Measurements from ENCODE around the gene GPC3.

GPC3 gene

GRCh38 chrX:133593531-133593930 is 391.9 kb downstream of the GPC3 start:
- no peak overlapping the region for H3K4me2 ChIP-seq (ENCODE audit: low read length)

DNA sequence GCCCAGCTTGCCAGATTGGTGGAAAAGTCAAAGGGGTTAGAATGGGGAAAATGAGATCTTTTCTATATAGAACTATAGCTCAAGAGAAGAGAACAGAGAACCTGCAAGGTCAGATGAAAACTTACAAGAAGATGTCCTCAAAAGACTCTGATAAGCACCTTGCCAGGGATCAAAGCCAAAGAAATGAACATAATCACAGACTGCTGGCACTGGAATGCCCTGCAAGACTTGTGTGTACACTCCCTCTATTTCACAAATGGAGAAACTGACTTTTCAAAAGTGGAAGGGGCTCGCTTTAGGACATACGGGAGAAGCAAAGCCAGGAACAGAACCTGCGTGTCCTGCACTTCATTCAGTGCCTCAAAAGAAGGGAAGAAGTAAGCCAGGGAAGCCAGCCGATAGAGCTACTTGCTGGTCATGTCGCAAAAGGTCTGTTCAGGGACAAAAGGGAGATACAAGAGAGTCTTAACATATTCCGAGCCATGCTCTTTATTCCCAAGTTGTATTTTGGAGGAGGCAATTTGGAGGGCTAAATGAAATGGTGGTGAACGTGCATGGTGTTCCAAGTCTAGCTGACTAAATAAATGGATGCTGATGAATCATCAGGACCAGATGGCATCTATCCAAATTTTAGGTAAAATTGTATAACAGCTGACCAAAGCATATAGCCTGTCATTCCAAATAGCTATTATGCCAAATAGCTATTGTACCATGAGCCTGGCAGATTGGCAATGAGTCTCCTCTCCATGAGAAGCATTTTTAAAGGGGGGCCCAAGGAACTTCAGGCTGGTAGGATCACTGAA is 394.5 kb downstream of the GPC3 start:
- H3K79me2 ChIP-seq (ENCODE audit: control insufficient read depth, insufficient read depth, low read length), result no peaks in the 10 kb centered on the region
- no peak overlapping the region for H3K4ac ChIP-seq (ENCODE audit: low read depth, low read length)
- no peak overlapping the region for H3K56ac ChIP-seq (ENCODE audit: low read length)
- no peak overlapping the region for H3K23ac ChIP-seq (ENCODE audit: low read length)
- no peak overlapping the region for H3K27ac ChIP-seq (ENCODE audit: low read depth, low read length)
- H3K18ac ChIP-seq (ENCODE audit: low read length), result no peak overlapping the region
- H3K4me2 ChIP-seq (ENCODE audit: low read length), result no peak overlapping the region
- H4K8ac ChIP-seq (ENCODE audit: low read depth, low read length), result no peak overlapping the region
- no CpG with 5 or more reads among the region's 7 CpGs for WGBS (ENCODE audit: extremely low coverage, insufficient coverage, low lambda C conversion rate)
- no peaks in the 10 kb centered on the region for H3K4me1 ChIP-seq (ENCODE audit: control insufficient read depth, low read depth, low read length)
- H2BK15ac ChIP-seq (replicated peaks; ENCODE audit: low read depth), result no peak overlapping the region
- H3K9ac ChIP-seq (ENCODE audit: low read length), result no peak overlapping the region
- H4K5ac ChIP-seq (ENCODE audit: low read length), result no peak overlapping the region
- H3K79me1 ChIP-seq (ENCODE audit: low read length), result no peaks in the 10 kb centered on the region
- no peak for DNase-seq
- no peak overlapping the region for H2BK5ac ChIP-seq (ENCODE audit: low read length)
- H3K36me3 ChIP-seq (ENCODE audit: control insufficient read depth, insufficient read depth, low read length), result no peaks in the 10 kb centered on the region
- H2BK120ac ChIP-seq (ENCODE audit: low read depth, low read length), result no peak overlapping the region
- no peaks in the 10 kb centered on the region for H3K27me3 ChIP-seq (ENCODE audit: insufficient read depth, low read length, poor library complexity)
- H2AK5ac ChIP-seq (ENCODE audit: low read length), result no peak overlapping the region
- no peak overlapping the region for H3K4me3 ChIP-seq (ENCODE audit: low read length)

More at GRCh38 chrX:133593531-133593930, 391.9 kb downstream of the GPC3 start:
- H3K36me3 ChIP-seq (ENCODE audit: control insufficient read depth, insufficient read depth, low read length), result no peaks in the 10 kb centered on the region
- H3K9ac ChIP-seq (ENCODE audit: low read length), result no peak overlapping the region
- WGBS (ENCODE audit: extremely low coverage, insufficient coverage, low lambda C conversion rate), result no CpG with 5 or more reads among the region's 5 CpGs
- no peak overlapping the region for H2AK5ac ChIP-seq (ENCODE audit: low read length)
- H3K27me3 ChIP-seq (ENCODE audit: insufficient read depth, low read length, poor library complexity), result no peaks in the 10 kb centered on the region
- H3K56ac ChIP-seq (ENCODE audit: low read length), result no peak overlapping the region
- H4K5ac ChIP-seq (ENCODE audit: low read length), result no peak overlapping the region
- H3K79me1 ChIP-seq (ENCODE audit: low read length), result no peaks in the 10 kb centered on the region
- H3K27ac ChIP-seq (ENCODE audit: low read depth, low read length), result no peak overlapping the region
- H2BK15ac ChIP-seq (replicated peaks; ENCODE audit: low read depth), result no peak overlapping the region
- no peaks in the 10 kb centered on the region for H3K79me2 ChIP-seq (ENCODE audit: control insufficient read depth, insufficient read depth, low read length)
- H3K4me1 ChIP-seq (ENCODE audit: control insufficient read depth, low read depth, low read length), result no peaks in the 10 kb centered on the region
- H2BK5ac ChIP-seq (ENCODE audit: low read length), result no peak overlapping the region
- H3K23ac ChIP-seq (ENCODE audit: low read length), result no peak overlapping the region
- H3K18ac ChIP-seq (ENCODE audit: low read length), result no peak overlapping the region
- H4K8ac ChIP-seq (ENCODE audit: low read depth, low read length), result no peak overlapping the region
- no peak overlapping the region for H3K4ac ChIP-seq (ENCODE audit: low read depth, low read length)
- peak; percentile 30 for DNase-seq
- no peak overlapping the region for H3K4me3 ChIP-seq (ENCODE audit: low read length)
- H2BK120ac ChIP-seq (ENCODE audit: low read depth, low read length), result no peak overlapping the region

- Histone ChIP-seq H3K79me2 (ENCODE audit: control insufficient read depth, insufficient read depth, low read length) (no peaks in the 10 kb centered on the region), H3K23ac (ENCODE audit: low read length) (no peak overlapping the region), H4K8ac (ENCODE audit: low read depth, low read length) (no peak overlapping the region), H2BK120ac (ENCODE audit: low read depth, low read length) (no peak overlapping the region), H3K18ac (ENCODE audit: low read length) (no peak overlapping the region), H3K56ac (ENCODE audit: low read length) (no peak overlapping the region), H2BK15ac (replicated peaks; ENCODE audit: low read depth) (no peak overlapping the region), H3K4me2 (ENCODE audit: low read length) (no peak overlapping the region), H3K27ac (ENCODE audit: low read depth, low read length) (no peak overlapping the region), H3K79me1 (ENCODE audit: low read length) (no peaks in the 10 kb centered on the region), H3K36me3 (ENCODE audit: control insufficient read depth, insufficient read depth, low read length) (no peaks in the 10 kb centered on the region), H3K27me3 (ENCODE audit: insufficient read depth, low read length, poor library complexity) (no peaks in the 10 kb centered on the region), H2BK5ac (ENCODE audit: low read length) (no peak overlapping the region), H4K5ac (ENCODE audit: low read length) (no peak overlapping the region), H3K4me3 (ENCODE audit: low read length) (no peak overlapping the region), H3K4me1 (ENCODE audit: control insufficient read depth, low read depth, low read length) (no peaks in the 10 kb centered on the region), H2AK5ac (ENCODE audit: low read length) (no peak overlapping the region), H3K4ac (ENCODE audit: low read depth, low read length) (no peak overlapping the region), H3K9ac (ENCODE audit: low read length) (no peak overlapping the region)
- no CpG with 5 or more reads among the region's 1 CpG for WGBS (ENCODE audit: extremely low coverage, insufficient coverage, low lambda C conversion rate)
- DNase-seq, result no peak
Observed at GRCh38 chrX:133588827-133589226, 396.6 kb downstream of the GPC3 start.

GRCh38 chrX:133587818-133588217 is 397.6 kb downstream of the GPC3 start:
- H3K79me2 ChIP-seq (ENCODE audit: control insufficient read depth, insufficient read depth, low read length), result no peaks in the 10 kb centered on the region
- H3K56ac ChIP-seq (ENCODE audit: low read length), result no peak overlapping the region
- H4K5ac ChIP-seq (ENCODE audit: low read length), result no peak overlapping the region
- no peak overlapping the region for H3K4me2 ChIP-seq (ENCODE audit: low read length)
- H2BK120ac ChIP-seq (ENCODE audit: low read depth, low read length), result no peak overlapping the region
- no peaks in the 10 kb centered on the region for H3K27me3 ChIP-seq (ENCODE audit: insufficient read depth, low read length, poor library complexity)
- no CpG with 5 or more reads among the region's 4 CpGs for WGBS (ENCODE audit: extremely low coverage, insufficient coverage, low lambda C conversion rate)
- H3K79me1 ChIP-seq (ENCODE audit: low read length), result no peaks in the 10 kb centered on the region
- no peak overlapping the region for H3K4me3 ChIP-seq (ENCODE audit: low read length)
- no peaks in the 10 kb centered on the region for H3K36me3 ChIP-seq (ENCODE audit: control insufficient read depth, insufficient read depth, low read length)
- H3K18ac ChIP-seq (ENCODE audit: low read length), result no peak overlapping the region
- no peak overlapping the region for H2AK5ac ChIP-seq (ENCODE audit: low read length)
- no peaks in the 10 kb centered on the region for H3K4me1 ChIP-seq (ENCODE audit: control insufficient read depth, low read depth, low read length)
- no peak overlapping the region for H2BK5ac ChIP-seq (ENCODE audit: low read length)
- H4K8ac ChIP-seq (ENCODE audit: low read depth, low read length), result no peak overlapping the region
- no peak overlapping the region for H3K27ac ChIP-seq (ENCODE audit: low read depth, low read length)
- H3K23ac ChIP-seq (ENCODE audit: low read length), result no peak overlapping the region
- H3K4ac ChIP-seq (ENCODE audit: low read depth, low read length), result no peak overlapping the region
- no peak overlapping the region for H3K9ac ChIP-seq (ENCODE audit: low read length)
- H2BK15ac ChIP-seq (replicated peaks; ENCODE audit: low read depth), result no peak overlapping the region
- no peak for DNase-seq

DNA sequence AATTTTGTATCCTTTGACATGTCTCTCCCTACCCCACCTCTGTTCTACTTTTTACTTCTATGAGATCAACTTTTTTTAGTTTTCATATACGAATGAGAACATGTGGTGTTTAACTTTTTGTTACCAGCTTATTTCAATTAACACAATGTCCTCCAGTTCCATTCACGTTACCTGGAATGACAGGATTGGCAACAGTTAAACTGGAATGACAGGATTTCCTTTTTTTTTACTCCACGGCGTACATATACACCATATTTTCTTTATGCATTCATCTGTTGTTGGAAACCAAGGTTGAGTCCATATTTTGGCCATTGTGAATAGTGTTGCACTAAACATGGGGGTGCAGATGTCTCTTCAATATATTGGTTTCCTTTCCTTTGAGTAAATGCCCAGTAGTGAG is 398.3 kb downstream of the GPC3 start:
- H2BK120ac ChIP-seq (ENCODE audit: low read depth, low read length), result no peak overlapping the region
- no peaks in the 10 kb centered on the region for H3K36me3 ChIP-seq (ENCODE audit: control insufficient read depth, insufficient read depth, low read length)
- H2BK15ac ChIP-seq (replicated peaks; ENCODE audit: low read depth), result no peak overlapping the region
- H3K79me1 ChIP-seq (ENCODE audit: low read length), result no peaks in the 10 kb centered on the region
- H3K4ac ChIP-seq (ENCODE audit: low read depth, low read length), result no peak overlapping the region
- H2AK5ac ChIP-seq (ENCODE audit: low read length), result no peak overlapping the region
- no peak overlapping the region for H2BK5ac ChIP-seq (ENCODE audit: low read length)
- no CpG with 5 or more reads among the region's 4 CpGs for WGBS (ENCODE audit: extremely low coverage, insufficient coverage, low lambda C conversion rate)
- H3K4me2 ChIP-seq (ENCODE audit: low read length), result no peak overlapping the region
- H3K4me3 ChIP-seq (ENCODE audit: low read length), result no peak overlapping the region
- H3K56ac ChIP-seq (ENCODE audit: low read length), result no peak overlapping the region
- H3K18ac ChIP-seq (ENCODE audit: low read length), result no peak overlapping the region
- H4K5ac ChIP-seq (ENCODE audit: low read length), result no peak overlapping the region
- no peak overlapping the region for H4K8ac ChIP-seq (ENCODE audit: low read depth, low read length)
- no peak overlapping the region for H3K9ac ChIP-seq (ENCODE audit: low read length)
- no peak overlapping the region for H3K23ac ChIP-seq (ENCODE audit: low read length)
- no peaks in the 10 kb centered on the region for H3K27me3 ChIP-seq (ENCODE audit: insufficient read depth, low read length, poor library complexity)
- no peaks in the 10 kb centered on the region for H3K79me2 ChIP-seq (ENCODE audit: control insufficient read depth, insufficient read depth, low read length)
- DNase-seq, result no peak
- H3K4me1 ChIP-seq (ENCODE audit: control insufficient read depth, low read depth, low read length), result no peaks in the 10 kb centered on the region
- no peak overlapping the region for H3K27ac ChIP-seq (ENCODE audit: low read depth, low read length)

DNA sequence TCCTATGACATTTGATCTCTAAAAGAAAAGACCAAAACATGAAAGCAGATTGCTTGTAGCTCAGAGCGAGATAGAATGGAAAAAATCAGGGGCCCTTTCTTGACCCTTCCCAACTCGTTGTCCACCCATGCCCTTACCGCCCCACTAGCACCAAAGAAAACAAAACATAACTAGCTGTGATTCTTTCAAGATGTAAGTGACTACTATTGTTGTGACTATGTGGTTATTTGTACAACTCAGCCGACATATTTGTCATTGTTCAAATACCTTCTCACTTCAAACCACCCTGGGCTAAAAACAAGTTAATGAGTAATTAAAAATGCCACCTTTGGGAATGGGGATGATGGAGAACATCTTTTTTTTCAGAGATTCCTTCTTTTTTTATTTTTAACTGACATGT is 399.0 kb downstream of the GPC3 start:
- Histone ChIP-seq H3K9ac (ENCODE audit: low read length) (no peak overlapping the region), H3K36me3 (ENCODE audit: control insufficient read depth, insufficient read depth, low read length) (no peaks in the 10 kb centered on the region), H3K4me2 (ENCODE audit: low read length) (no peak overlapping the region), H3K4ac (ENCODE audit: low read depth, low read length) (no peak overlapping the region), H2BK120ac (ENCODE audit: low read depth, low read length) (no peak overlapping the region), H3K23ac (ENCODE audit: low read length) (no peak overlapping the region), H3K4me3 (ENCODE audit: low read length) (no peak overlapping the region), H3K27me3 (ENCODE audit: insufficient read depth, low read length, poor library complexity) (no peaks in the 10 kb centered on the region), H3K79me1 (ENCODE audit: low read length) (no peaks in the 10 kb centered on the region), H4K8ac (ENCODE audit: low read depth, low read length) (no peak overlapping the region), H2AK5ac (ENCODE audit: low read length) (no peak overlapping the region), H3K4me1 (ENCODE audit: control insufficient read depth, low read depth, low read length) (no peaks in the 10 kb centered on the region), H3K27ac (ENCODE audit: low read depth, low read length) (no peak overlapping the region), H2BK15ac (replicated peaks; ENCODE audit: low read depth) (no peak overlapping the region), H3K56ac (ENCODE audit: low read length) (no peak overlapping the region), H3K79me2 (ENCODE audit: control insufficient read depth, insufficient read depth, low read length) (no peaks in the 10 kb centered on the region), H3K18ac (ENCODE audit: low read length) (no peak overlapping the region), H2BK5ac (ENCODE audit: low read length) (no peak overlapping the region), H4K5ac (ENCODE audit: low read length) (no peak overlapping the region)
- DNase-seq, result peak; percentile 46
- WGBS (ENCODE audit: extremely low coverage, insufficient coverage, low lambda C conversion rate), result no CpG with 5 or more reads among the region's 4 CpGs

Measured in mesendoderm (in vitro differentiated cells).